ENCODE results near the gene DNAH3. TPM values are rescaled to one million over a fixed set of nuclear protein-coding genes. Genes with fewer than 3 reads are reported as not detected.

The DNAH3 gene
- total RNA-seq, 4 donors from 2014 or later: 0.66 TPM; not detected in 3

- no peak for TF ChIP-seq CTCF (IDR thresholded peaks at IDR 0.05; ENCODE audit: low read depth)
These were observed 249.1 kb downstream of the DNAH3 start for GRCh38 chr16:20901436-20902112.

- no peak for TF ChIP-seq CTCF (IDR thresholded peaks at IDR 0.05; ENCODE audit: low read depth)
These were observed 249.6 kb downstream of the DNAH3 start for GRCh38 chr16:20901068-20901435.

GRCh38 chr16:20900299-20901067, 250.2 kb downstream of the DNAH3 start, which contains the start of the genes DCUN1D3 and LYRM1:
Gene DCUN1D3 (minus strand): TSS chr16:20900358. CDS start chr16:20862538, 37,820 bp downstream.
Gene LYRM1 (plus strand): TSS chr16:20900771. CDS start chr16:20915556, 14,785 bp downstream.
- TF ChIP-seq CTCF (IDR thresholded peaks at IDR 0.05; ENCODE audit: low read depth): no peak

GRCh38 chr16:20899477-20900298, 251.0 kb downstream of the DNAH3 start:
- TF ChIP-seq CTCF (IDR thresholded peaks at IDR 0.05; ENCODE audit: low read depth): no peak

- TF ChIP-seq CTCF (IDR thresholded peaks at IDR 0.05; ENCODE audit: low read depth): no peak
These were observed 251.6 kb downstream of the DNAH3 start for GRCh38 chr16:20899071-20899470.

- TF ChIP-seq CTCF (IDR thresholded peaks at IDR 0.05; ENCODE audit: low read depth): no peak
These were observed 252.7 kb downstream of the DNAH3 start for GRCh38 chr16:20897922-20898321.
